ENCODE measurements around the gene KIF12.
"Not testable (repeated sequence)": the region's sequence is repeated elsewhere in the genome, so short reads cannot be mapped to it uniquely, and the experiment has no call there.

The KIF12 gene

DNA sequence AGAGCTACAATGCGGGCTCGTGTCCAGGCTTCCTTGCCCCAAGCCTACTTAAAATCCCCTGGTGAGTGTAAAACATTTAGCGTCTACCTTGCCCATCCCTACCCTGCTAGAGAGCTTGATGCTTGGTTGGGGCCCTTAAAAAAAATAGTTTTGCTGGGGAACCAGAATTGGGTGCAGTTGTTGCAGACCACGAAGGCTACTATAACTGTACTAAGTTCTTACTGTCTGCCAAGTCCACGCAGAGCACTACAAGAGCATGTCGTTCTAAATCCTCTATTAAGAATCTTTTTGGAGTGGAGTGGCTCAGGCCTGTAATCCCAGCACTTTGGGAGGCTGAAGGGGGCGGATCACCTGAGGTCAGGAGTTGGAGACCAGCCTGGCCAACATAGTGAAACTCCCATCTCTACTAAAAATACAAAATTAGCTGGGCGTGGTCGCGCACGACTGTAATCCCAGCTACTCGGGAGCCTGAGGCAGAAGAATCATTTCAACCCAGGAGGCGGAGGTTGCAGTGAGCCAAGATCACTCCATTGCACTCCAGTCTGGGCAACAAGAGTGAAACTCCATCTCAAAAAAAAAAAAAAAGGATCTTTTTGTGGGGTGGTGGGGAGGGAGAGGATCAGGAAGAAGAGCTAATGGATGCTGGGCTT is 16.2 kb downstream of the KIF12 start:
- not testable (repeated sequence) for DNase-seq

- no peak for DNase-seq
Observed at GRCh38 chr9:114082017-114082762, 16.9 kb downstream of the KIF12 start.

DNA sequence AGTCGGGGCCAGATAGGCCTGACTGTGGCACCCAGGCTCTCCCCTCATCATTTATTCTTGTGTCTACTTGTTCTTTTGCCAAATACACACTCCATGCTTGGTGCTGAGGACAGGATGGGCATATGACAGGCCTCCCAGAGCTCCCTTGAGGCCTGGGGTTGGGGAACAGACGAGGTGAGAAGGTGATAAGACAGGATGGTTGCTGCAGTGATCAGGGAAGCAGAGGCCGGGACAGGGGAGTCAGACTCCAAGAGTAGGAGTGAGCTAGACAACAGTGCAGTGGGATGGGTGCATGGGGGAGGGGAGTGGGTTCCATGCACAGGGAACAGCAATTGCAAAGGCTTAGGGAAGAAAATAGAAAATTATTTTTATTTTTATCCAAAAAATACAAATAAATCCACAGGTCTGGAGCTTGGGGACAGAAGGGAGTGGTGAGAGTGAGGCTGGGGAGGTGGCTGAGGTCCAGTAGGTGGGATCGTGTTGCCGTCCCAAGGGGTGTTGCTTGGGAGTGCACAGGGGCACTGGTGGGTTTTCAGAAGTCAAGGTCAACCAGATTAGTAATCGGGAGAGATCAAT is 17.6 kb downstream of the KIF12 start:
- DNase-seq = no peak

DNA sequence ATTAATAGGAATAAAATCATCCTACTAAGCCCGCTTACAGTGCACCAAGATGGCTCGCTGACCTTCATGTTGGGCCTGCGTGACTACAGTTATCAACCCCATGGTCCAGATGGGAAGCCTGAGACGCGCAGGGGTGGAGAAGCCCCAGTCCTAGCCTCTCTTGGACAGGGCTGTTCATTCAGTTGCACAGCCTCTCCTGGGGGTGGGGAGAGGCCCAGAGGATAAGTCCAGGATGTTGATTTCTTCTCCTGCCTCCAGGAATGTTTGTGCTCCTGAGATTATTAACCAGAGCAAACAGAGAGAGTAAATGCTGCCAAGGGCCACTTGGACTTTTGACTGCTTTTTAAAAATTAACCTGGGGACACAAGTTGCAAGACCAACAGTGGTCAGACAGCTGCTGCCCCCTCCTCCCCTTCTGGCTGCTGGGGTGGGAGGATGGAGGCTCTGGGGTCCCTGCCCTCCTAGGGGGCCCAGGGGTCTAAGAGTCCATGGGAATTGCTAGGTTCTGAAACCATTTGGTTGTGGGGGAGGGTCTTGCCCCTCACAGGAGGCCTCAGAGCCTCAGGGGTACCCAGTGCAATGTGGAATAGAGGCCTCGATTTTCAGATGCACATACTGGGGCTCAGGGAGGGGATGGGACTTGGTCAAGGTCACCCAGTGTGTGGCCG is 18.2 kb downstream of the KIF12 start:
- DNase-seq = no peak

DNA sequence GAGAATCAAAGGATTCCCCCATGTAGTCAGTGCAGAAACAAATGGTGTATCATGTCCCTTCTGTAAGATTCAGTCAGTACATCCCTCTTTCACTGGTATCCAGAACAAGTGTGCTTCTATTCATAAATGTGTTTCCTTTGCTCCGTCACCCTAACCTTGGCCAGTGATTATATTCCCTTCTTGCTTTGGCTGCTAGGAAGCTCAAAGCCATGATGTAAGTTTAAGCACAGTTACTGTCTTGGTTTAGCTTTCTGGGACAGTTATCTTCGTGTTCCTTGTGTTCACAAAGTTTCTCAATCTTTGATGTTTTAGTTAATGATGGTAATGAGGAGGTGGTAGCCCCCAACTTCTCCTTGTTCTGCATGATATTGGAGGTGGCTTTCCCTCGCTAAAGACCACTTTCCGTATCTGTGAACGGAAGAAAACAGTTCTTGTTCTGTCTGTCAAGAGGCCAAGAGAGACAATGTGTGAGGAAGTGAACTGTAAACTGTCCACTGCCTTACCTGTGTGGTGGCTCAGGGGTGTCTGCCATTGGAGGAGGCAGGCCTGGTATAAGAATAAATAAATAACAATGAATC is 18.8 kb downstream of the KIF12 start:
- no peak for DNase-seq

DNA sequence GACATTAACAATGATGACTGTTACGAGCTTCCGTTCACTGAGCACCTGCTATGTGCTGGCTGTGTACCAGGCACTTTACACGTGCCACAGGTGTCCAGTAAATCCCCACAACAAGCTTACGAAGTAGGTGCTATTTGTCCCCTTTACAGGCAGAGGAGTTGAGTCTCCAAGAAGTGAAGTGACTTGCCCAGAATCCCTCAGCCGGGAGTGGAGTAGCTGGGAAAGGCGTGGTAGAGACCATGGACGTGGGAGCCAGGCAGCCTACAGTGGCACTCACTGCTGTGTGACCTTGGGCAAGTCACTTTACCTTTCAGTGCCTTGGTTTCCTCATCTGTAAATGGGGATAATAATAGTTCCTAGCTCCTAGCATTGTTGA is 20.3 kb downstream of the KIF12 start:
- DNase-seq = no peak

DNA sequence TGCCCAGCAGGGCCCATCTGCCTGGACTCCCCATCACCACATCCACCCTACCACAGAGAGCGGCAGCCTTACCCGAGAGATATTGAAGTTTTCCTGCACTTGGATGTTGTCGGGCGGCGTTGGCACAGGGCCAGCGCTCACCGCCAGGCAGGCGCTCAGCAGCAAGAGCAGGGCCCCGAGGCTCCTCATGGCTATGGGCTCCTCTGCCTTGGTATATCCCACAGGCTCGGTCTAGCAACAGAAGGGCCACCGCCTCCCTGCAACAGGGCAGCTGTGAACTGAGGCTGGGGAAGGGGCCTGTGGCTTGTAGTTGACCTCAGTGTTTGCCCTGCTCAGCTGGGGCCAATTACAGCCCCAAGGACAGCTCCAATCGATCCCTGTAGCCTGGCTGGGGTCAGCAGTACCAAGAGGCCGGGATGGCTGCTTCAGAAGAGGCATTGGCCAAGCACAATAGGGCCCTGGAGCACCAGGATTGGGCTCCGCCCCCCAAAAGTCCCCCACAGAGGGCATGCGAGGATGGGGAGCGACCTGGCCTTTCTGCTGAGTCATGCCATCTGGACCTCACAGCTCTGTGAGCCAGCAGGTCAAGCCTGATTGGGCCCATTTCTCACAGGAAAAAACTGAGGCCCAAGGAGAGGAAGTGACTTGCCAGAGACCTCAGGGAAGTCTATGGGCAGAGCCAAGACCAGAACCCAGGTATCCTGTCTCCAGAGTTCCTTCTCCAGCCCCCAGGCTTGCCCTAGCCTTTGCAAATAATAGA is 20.9 kb downstream of the KIF12 start, which contains the start of gene AMBP:
TSS of gene AMBP (minus strand) at position 280 of the 760 bp plus-strand sequence. CDS start at position 189, 91 bp downstream.
- DNase-seq = no peak

DNA sequence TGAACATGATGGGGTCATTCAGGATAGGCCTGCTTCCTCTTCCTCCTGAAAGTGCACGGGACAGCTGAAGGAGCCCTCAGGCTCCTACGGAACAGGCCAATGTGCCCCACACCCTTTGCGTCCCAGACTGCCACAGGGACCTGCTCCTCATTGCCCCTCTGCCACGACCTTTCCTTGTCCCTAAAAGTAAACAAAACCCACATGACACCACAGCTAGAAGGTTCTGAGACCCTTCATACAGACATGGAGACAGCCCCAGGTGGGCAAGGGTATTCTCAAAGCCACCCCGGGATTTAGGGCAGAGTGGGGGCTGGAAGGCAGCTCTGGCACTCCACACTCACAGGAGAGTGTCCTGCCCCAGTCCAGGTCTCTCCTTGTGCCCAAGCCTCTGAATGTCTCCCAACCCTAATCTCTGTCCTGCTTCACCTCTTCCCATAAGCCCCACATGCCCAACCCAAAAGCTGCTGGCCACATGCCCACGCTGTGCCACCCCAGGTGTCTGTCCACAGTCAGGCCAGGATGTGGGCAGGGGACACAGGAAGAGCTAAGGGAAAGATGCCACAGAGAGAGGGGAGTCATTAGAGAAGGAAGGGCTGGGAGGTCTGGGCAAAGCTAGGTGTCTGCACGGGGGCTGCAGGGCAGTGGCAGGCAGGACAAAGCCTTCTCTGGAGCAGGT is 21.8 kb downstream of the KIF12 start:
- DNase-seq = no peak

DNA sequence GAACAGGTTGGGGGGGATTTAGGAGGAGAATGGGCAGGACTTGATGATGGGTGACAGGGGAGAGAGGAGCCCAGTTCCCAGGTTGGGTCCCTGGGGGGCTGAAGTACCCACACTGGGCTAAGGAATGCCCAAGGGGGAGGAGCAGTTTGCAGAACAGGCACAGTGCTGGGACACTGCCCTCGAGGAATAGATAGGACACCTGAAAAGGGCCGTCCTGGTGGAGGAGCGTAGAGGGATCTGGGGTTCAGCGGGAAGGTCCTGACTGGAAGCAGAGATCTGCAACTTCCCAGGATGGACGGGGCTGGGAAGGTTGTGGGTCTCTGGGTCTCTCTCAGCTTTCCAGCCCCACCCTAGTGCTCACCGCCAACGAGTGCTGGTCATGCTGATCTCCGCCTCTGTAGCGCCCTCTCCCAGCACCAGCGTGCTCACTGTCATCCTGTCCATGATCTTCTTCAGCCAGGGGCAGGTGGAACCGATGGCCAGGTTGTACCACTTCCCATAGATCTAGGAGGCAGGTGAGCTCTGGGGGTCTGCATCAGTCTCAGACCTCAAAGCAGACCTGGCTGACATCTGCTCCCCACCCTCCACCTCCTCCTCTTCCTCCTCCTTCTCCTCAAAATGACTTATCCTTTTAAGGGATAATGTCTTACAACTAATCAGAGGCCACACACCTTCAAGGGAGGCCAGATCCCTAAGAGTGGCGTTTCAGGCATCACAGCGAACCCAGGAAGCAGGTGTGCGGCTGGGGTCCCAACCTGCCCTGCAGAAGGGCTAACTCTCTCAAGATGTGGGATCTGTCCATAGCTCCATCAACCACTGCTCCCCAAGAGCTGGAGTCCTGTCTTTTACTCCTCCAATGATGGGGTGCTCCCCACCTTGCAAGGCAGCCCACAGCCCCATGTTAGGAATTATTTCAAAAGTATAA is 22.6 kb downstream of the KIF12 start:
- DNase-seq = no peak

DNA sequence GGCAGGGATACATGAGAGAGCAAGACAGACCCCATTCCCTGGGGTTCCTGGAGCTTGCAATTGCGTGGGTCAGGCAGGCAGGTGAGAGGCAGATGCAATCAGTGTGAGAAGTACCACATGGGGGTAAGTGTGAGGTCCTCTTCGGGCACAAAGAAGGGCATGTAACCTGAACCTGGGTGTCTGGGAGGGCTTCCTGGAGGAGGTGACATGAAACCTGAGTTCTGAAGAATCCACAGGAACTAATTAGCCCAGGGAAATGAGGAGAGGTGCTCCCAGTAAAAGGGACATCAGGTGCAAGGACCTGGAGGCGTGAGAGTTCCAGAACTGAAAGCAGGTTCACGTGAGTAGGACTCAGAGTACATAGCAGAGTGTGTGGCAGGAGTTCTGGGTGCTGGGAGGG is 23.5 kb downstream of the KIF12 start:
- no peak for DNase-seq

- DNase-seq = no peak
Observed at GRCh38 chr9:114072184-114073140, 26.6 kb downstream of the KIF12 start.

DNA sequence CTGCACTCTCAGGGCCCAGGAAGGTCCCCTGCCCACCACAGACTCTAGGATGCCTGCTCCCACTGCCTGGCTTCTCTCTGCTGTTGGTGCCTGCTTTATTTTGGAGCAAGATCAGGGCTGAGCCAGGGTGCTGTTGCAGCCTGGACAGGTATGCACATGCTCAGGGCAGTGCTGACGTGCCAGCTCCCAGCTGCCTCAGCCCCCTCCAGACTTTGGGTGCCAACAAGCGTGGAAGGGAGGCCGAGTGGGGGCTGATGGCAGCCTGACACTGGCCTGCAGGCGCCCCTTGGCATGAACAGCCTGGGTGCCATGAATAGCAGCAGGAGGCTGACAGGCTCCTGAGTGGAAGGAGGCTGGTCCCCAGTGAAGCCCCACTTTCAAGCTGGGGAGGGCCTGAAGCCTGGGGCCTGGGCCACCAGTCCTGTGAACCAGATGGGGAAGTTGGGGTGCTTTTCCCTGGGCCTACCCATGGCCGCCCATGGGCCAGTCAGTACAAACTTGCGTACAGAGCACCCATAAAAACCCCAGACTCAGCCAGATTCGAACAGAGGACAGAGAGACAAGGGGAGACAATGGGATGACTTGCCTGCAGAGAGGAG is 27.8 kb downstream of the KIF12 start:
- DNase-seq = no peak

DNA sequence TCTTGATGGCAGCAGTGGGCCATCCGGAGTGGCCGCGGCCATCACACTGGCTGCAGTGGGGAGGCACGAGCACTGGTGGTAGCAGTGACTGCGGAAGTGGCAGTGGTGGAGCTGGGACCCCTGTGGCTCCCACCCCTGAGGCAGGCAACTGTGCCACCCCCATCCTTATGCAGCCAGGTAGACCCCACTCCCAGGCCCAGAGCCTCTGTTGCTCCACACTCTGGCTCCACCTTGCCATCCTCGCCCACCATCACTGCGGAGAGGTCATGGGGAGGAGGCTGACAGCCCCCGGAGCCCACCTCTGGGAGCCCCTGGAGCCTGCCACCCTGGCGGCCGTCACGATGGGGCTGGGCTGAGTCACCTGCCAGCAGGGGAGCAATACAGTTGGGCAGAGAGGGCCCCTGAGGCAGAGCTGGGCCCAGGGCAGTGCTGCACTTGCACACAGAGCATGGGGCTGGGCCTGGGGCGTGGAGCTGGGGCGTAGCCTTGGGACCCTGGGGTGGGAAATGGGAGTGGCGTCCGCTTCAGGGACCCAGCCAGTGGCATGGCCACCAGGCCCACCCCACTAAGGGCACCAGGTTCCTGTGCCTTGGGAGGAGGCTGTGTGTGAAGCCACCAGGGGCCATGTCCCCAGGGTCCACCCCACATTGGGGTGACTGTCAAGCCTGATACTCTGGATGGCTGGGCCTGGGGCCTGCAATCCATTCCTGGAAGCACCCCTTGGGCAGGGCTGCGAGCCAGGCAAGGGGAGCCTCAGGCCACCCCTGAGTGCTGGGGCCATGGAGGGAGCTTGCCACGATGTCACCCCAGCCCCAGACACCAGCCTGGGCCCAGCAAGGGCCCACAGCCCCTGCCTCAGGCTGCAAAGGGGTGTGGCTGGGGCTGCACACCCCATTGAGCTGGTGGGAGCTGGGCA is 28.6 kb downstream of the KIF12 start:
- no peak for DNase-seq

- DNase-seq = no peak
Observed at GRCh38 chr9:114069476-114070187, 29.5 kb downstream of the KIF12 start.

DNA sequence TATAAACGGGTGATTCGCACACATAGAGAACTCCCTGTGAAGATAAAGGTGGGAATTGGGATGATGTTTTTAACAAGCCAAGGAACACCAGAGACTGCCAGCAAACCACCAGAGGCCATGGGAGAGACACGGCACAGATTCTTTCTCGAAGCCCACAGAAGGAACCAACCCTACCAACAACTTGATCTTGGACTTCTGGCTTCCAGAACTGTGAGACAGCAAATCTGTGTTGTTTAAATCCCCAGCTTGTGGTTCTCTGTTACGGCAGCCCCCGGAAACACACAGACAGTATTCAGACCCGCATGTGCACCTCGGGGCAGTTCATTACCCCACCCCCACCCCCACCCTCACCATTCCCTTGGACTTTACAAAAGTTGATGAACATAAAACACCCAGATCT is 33.8 kb downstream of the KIF12 start:
- DNase-seq = no peak

DNA sequence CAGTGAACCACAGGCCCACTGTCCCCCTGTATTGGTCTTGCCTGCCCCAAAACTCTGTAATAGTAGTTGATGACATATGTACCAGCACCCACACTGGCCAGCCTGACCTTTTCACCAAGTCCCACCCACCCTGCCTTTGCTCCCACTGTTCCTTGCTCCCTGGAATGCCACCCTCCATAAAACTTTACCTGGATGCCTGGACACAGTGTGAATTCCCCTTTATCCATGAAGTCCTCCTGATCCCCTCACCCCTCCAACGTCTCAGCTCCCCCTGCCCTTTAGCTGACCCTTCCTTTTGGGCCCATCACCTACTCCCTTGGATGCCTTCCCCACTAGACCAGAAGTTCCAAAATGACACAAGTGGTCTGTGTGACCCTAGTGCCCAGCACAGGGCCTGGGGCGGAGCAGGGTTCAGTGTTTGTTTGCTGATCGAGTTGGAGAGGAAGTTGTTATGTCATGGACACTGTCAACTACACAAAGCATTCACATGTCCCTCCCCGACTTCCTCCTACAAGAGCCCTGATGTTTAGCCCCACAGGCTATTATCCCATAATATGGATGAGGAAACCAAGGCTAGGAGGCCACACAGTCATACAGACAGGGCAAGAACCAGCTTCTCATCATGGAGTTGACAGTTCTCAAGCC is 37.1 kb downstream of the KIF12 start:
- DNase-seq = no peak

DNA sequence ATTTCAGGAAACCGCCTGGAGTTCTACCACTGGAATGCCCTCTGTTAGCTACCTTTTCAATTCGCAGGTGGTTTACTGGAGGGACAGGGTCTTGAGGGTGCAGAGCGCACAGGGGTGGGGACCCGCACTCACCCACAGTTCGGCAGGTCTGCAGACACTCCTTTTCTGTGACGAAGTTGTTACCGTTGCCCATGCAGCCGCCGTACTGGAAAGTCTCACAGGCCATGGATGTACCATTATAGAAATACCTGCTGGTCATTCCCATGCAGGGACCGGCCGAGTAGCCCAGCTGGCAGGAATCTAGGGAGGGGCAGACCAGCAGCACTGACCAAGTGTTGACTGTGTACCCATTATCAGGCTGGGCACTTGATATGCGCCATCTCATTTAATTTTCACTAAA is 37.8 kb downstream of the KIF12 start:
- DNase-seq = no peak

Measured in cortex of kidney (tissue), 1 donor.